GM18909 (cell line): Measurements from ENCODE around the gene POLDIP2.

Experiments
- ATAC-seq: cut with Tn5 transposase; IDR thresholded peaks from one replicate; pipeline ENCODE4 v1.9.1; 2021; ENCODE audit warnings: mild to moderate bottlenecking; ENCODE audit not compliant: unreplicated experiment, poor library complexity

POLDIP2 gene

DNA sequence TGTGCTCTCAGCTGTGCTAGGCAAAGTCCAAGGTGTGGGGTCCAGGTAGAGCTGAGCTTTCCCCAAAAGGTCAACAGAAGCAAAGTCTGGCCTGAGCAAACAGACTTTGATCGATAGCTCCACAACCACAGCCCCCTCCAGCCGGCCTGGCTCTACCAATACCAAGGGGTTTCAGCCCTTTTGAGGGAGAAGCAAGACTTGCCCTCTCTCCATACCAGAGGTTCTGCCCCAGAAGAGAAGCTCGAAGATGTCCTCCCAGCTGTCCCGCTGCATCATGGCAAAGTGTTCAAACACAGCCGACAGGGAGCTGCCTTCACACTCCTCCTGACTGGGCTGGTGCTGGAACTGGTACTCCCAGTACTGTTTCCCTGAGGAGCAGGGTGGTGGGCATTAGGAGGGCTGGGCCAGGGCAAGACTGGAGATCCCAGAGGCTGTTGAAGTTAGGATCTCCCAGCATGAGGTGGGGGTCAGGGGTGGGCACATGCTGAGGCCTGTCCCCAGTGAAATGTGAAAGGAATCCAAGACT is 11.0 kb upstream of the POLDIP2 start:
- ATAC-seq, result no peak

DNA sequence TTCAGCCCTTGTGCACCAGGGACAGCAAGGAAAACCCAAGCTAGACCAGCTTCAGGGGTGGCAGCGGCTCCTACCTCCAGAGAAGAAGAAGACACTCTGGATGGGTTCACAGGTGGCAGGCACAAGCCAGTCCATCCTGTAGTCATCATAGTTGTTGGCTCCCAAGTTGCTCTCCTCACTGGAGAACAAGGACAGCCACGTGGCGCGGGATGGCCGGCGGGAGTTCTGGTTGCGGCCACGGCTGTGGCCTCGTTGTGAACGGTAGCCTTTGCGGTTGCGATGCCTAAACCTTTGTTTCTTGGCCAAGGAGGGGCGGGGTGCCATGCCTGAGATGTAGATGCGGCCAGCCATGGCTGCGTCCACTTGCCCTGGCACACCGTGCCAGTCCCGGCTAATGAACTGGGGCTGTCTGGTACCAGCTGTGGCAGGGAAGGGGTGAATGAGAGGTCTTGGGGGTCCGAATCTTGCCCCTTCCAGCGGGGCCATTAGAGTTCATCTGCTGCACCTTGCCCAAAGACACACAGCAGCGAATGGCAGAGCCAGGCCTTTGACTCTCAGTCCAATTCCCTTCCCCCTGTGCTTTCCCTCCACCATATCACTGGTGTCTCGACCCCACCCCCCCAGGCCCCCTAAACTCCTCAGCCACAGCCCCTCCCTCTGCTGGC is 10.4 kb upstream of the POLDIP2 start:
- ATAC-seq, result no peak

GRCh38 chr17:28366605-28367004 is 9.3 kb upstream of the POLDIP2 start:
- no peak for ATAC-seq

DNA sequence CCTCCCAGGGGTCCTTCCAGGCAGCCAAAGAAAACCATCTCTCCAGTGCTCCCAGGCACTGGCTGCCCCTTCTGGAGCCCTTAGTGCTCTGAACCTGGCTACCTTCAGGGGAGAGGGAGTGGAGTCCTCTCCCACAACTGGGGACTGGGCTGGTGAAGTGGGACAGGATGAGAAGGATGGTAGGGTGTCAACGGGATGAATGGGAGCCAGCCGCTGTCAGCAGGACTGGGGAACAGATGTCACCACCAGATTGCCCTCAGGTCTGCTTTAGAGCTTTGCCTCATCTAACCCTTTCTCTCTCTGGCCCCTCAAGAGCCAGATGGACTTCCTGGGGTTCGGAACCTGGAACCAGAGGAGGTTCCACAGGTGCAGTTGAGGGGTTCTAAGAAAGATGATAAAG is 8.2 kb upstream of the POLDIP2 start:
- no peak for ATAC-seq

- ATAC-seq, result no peak
Measured at GRCh38 chr17:28364665-28365363, 7.5 kb upstream of the POLDIP2 start, which contains the start of gene SEBOX. TSS of gene SEBOX (minus strand) at chr17:28365199. CDS start at chr17:28365151, 48 bp downstream.

DNA sequence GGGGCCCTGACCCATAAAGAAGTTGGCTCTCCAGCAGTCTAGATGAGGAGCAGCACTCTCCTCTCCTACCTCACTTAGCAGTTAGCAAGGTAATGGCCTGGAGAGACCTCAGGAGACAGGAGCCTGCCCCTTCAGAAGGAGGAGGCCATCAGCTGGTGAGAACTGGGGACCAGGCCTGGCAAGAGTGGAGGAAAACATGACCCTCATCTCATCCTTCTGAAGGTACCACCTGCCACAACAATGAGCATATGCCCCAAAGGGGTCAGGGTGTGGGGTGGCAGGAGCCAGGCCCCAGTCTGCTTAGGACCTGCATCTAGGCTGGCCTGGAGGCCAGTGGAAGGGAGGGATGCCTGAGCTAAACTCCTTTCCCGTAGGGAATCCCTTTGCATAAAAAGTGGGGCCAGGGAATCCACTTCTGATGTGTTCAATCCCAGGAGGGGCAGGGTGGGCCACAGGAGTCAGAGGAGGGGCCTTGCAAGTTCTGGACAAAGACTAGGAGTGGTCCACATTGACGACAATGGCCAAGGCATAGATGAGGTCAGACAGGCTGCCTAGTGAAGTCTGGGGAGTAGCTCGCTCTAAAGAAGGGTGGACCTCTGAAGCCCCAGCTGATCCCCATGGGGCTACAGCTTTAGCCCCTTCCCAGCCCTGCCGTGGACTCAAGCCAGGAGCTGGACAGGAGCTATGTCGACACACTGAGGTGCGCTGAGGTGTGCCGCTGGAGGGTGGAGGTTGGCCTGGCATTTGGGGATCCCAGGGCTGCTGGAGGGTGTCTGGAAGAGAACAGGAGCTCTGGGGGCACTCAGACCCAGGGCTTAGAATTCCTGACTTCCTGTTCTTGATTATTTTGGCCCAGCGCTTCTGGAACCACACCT is 6.7 kb upstream of the POLDIP2 start:
- no peak for ATAC-seq

- no peak for ATAC-seq
Measured at GRCh38 chr17:28363186-28363585, 5.9 kb upstream of the POLDIP2 start.

DNA sequence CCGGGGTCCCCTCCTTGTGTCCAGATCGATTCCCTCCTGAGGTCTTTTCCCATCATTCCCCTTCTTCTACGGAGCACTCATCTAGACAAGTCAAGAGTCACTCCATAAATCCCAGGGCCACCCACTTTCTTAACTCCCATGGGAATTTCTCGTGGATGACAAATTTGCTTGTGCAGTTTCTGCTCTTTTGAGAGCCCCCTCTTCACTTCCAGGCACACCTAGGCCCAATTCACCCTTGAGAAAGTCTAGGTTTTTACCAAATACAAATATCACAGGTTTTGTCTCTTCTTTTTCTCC is 522 bp upstream of the POLDIP2 start:
- no peak for ATAC-seq

- ATAC-seq, result no peak
Measured at GRCh38 chr17:28350271-28350670, 7.1 kb downstream of the POLDIP2 start.

DNA sequence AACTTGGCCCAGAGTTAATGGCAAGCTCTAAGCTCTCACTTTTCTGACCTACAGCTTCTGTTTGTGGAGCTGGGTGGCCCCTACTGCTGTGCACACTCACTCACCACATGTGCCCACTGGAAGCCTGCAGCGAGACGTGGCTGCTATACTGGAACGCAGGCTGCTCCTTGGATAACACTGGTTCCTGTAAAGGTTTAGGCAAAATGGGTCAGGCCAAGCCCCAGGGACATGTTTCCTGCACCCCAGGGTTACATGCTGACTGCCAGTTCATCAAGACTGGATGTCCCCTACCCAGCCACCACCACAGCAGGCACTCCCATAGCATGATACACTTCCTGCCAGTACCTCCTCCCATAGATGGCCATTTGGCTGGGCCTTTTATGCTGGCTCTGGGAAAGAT is 8.3 kb downstream of the POLDIP2 start:
- no peak for ATAC-seq

GRCh38 chr17:28347261-28347891 is 10.0 kb downstream of the POLDIP2 start:
- no peak for ATAC-seq

DNA sequence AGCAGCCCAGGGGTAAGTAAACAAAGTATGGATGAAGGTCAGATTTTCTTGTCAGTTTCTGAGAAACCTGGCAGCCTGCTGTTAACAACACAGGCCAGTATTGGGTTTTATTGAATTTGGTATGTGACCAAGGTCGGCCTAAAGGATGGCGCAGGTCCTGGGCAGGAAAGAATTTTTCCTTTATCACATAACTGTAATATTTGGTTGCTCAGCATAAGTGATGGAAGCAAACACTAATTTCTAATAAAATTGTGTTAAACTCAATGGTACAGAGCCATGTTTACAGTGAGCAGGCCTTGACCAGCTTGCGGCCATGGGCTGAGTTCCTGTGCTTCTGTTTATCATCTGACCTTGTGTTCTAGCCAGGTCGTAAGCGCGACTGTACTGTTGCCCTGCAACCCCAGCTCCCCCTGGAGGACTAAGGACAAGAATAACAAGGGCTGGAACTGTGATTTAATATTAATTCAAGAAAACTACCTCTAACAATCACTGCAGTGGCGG is 10.5 kb downstream of the POLDIP2 start:
- no peak for ATAC-seq

DNA sequence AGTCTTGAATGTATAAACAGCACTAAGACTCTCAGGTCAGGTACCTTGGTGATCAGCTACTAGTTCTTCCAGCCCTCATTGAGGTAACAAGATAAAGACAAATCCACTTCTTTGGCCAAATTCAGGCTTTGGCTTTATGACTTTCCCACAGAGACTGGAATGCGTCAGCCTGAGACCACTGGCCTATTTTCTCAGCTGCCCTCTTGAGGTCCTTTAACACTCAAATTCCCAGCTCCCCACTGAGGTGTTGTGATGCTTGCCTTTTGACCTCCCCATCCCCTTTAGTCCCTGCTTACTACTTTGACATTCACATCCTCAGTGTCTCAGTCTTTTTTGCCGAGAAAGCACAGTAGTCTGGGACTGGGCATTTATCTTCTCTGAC is 11.1 kb downstream of the POLDIP2 start:
- no peak for ATAC-seq

- no peak for ATAC-seq
Measured at GRCh38 chr17:28345419-28346198, 11.7 kb downstream of the POLDIP2 start.

DNA sequence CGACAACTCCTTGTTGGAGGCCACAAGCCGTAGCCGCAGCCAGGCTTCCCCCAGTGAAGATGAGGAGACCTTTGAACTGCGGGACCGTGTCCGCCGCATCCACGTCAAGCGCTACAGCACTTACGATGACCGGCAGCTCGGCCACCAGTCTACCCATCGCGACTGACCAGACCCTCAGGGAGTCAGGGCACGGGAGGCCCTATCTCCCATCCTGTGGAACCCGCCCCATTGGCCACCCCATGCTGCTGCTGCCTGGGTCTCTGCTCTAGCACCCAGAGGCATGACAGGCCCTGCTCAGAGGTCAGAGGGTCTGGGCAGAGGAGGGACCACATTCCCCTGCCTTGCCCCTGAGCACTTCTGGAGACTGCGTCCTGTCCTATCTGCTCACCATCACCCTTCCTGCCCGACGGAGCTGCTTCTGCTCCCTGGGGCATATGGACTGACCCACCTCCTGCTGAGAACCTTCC is 12.9 kb downstream of the POLDIP2 start:
- ATAC-seq, result no peak

DNA sequence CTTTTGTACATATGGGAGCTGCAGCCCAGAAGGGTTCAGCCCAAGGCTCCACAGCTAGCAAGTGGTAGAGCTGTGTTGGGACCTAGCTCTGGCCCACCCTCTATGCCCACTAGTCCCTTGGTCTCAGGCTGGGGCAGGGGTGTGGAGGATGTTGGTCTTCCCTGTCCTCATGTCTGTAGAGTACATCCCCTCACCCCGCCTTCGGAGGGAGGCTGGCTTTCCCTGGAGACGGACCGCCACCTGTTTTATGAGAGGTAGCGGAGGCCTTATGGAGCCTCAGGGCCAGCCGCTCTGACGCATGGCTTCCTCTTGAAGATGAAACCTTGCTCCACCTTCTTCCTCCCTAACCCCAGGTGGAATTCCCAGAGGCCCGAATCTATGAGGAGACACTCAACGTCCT is 13.3 kb downstream of the POLDIP2 start:
- ATAC-seq, result no peak

DNA sequence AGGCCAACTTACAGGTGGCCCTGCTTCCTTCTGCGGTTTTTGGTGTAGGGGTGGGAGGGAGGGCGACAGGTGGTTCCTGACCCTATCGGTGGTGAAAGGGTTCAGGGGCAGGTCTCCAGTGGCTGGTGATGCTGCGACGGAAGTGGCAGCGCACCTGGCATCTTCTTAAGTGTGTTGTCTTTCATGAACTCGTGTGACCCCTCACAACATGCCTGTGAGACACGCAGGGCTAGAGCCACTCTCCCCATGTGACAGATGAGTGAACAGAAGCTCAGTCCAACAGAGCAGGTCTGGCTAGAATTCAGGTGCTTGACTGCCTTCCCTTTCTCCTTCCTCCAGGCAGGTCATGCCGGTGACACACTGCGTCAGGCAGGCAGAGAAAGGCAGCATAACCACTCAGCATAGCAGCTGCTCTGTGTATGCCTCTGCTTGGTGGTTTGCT is 13.8 kb downstream of the POLDIP2 start:
- no peak for ATAC-seq

GRCh38 chr17:28342313-28342712 is 15.0 kb downstream of the POLDIP2 start:
- ATAC-seq, result no peak

GRCh38 chr17:28341516-28341915 is 15.8 kb downstream of the POLDIP2 start:
- ATAC-seq, result no peak
